ENCODE measurements around the gene SPATA17.
A peak's percentile ranks its signal among the peaks of the same experiment; 100 is the strongest.

SPATA17 gene

GRCh38 chr1:217627431-217627830, 3.7 kb upstream of the SPATA17 start:
- POLR2A ChIA-PET: interaction anchor here (0.6 kb wide), 1 partner anchor 554 kb away, joined by 4 read pairs; no protein-coding TSS in a partner anchor
- Histone ChIP-seq H3K27ac (ENCODE audit: extremely low read depth, low read depth, low read length) (no peak overlapping the region), H3K4me1 (ENCODE audit: control insufficient read depth, insufficient read depth, low read length) (peaks cover 5% of the 10 kb centered on the region), H3K4me3 (ENCODE audit: low read depth, low read length) (no peak overlapping the region), H3K9me3 (ENCODE audit: control insufficient read depth, insufficient read depth, low read depth, low read length) (no peaks in the 10 kb centered on the region), H3K36me3 (ENCODE audit: control insufficient read depth in 2 of 2, insufficient read depth in 1 of 2, low read length in 2 of 2) (no peaks in the 10 kb centered on the region)
- no peak for TF ChIP-seq ZNF175 (tag by site-specific recombination; IDR thresholded peaks at IDR 0.05)
- no peak for TF ChIP-seq ZNF558 (tag by site-specific recombination; IDR thresholded peaks at IDR 0.05)
- TF ChIP-seq GFI1B (tag by site-specific recombination; IDR thresholded peaks at IDR 0.05): no peak
- no peak for TF ChIP-seq BCL11B (tag by site-specific recombination; IDR thresholded peaks at IDR 0.05; ENCODE audit: low read depth)
- no peak for TF ChIP-seq PBX3 (CRISPR knock-in tag; IDR thresholded peaks at IDR 0.05)
- CTCF ChIA-PET: no interaction called here

DNA sequence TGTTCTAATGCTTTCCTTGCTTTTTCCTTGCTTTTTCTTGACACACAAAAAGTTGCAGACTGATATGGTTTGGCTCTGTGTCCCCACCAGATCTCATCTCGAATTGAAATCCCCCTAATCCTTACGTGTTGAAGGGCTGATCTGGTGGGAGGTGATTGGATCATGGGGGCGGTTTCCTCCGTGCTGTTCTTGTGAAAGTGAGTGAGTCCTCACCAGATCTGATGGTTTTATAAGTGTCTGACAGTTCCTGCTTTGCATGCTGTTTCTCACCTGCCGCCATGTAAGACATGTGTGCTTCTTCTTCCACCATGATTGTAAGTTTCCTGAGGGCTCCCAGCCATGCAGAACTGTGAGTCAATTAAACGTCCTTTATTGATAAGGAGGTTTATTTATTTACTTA, 11.3 kb downstream of the SPATA17 start:
- no peaks in the 10 kb centered on the region for H3K9me3 ChIP-seq (ENCODE audit: control insufficient read depth, insufficient read depth, low read depth, low read length)
- no peaks in the 10 kb centered on the region for H3K36me3 ChIP-seq (ENCODE audit: control insufficient read depth in 2 of 2, insufficient read depth in 1 of 2, low read length in 2 of 2)
- H3K4me1 ChIP-seq (ENCODE audit: control insufficient read depth, insufficient read depth, low read length): no peaks in the 10 kb centered on the region
- no peak overlapping the region for H3K4me3 ChIP-seq (ENCODE audit: low read depth, low read length)
- POLR2A ChIA-PET: no interaction called here
- H3K27ac ChIP-seq (ENCODE audit: extremely low read depth, low read depth, low read length): no peak overlapping the region
- CTCF ChIA-PET: no interaction called here
- no peak for TF ChIP-seq FEZF1 (tag by site-specific recombination; IDR thresholded peaks at IDR 0.05)
- no peak for TF ChIP-seq ZNF24 (tag by site-specific recombination; IDR thresholded peaks at IDR 0.05)
- TF ChIP-seq ZBTB10 (tag by site-specific recombination; IDR thresholded peaks at IDR 0.05): no peak
- TF ChIP-seq KLF7 (tag by site-specific recombination; IDR thresholded peaks at IDR 0.05; ENCODE audit: borderline replicate concordance): no peak
- no peak for TF ChIP-seq ZNF596 (tag by site-specific recombination; IDR thresholded peaks at IDR 0.05)
- no peak for TF ChIP-seq ZNF610 (tag by site-specific recombination; IDR thresholded peaks at IDR 0.05; ENCODE audit: borderline replicate concordance)
- no peak for TF ChIP-seq ZNF202 (tag by site-specific recombination; IDR thresholded peaks at IDR 0.05; ENCODE audit: borderline replicate concordance)

DNA sequence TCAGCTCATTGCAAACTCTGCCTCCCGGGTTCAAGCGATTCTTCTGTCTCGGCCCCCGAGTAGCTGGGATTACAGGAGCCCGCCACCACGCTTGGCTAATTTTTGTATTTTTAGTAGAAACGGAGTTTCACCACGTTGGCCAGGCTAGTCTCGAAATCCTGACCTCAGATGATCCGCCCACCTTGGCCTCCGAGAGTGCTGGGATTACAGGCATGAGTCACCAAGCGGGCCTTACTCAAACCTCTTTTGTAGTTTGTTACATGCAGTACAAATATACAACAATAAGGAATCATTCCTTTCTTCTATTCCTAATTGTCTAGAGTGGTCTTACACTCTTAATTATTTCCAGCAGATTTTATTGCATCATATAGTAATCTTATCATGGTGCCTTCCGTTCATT, 16.6 kb downstream of the SPATA17 start:
- ChIA-PET POLR2A (interaction anchor here (0.6 kb wide), 1 partner anchor 120 kb away, joined by 3 read pairs; no protein-coding TSS in a partner anchor), CTCF (no interaction called here)
- Histone ChIP-seq H3K4me3 (ENCODE audit: low read depth, low read length) (no peak overlapping the region), H3K27ac (ENCODE audit: extremely low read depth, low read depth, low read length) (no peak overlapping the region), H3K36me3 (ENCODE audit: control insufficient read depth in 2 of 2, insufficient read depth in 1 of 2, low read length in 2 of 2) (no peaks in the 10 kb centered on the region), H3K4me1 (ENCODE audit: control insufficient read depth, insufficient read depth, low read length) (no peaks in the 10 kb centered on the region), H3K9me3 (ENCODE audit: control insufficient read depth, insufficient read depth, low read depth, low read length) (no peaks in the 10 kb centered on the region)
- TF ChIP-seq ZNF654 (tag by site-specific recombination; IDR thresholded peaks at IDR 0.05; ENCODE audit: low read depth) (no peak), SCRT2 (tag by site-specific recombination; IDR thresholded peaks at IDR 0.05) (no peak), ELK4 (IDR thresholded peaks at IDR 0.05; ENCODE audit: borderline replicate concordance, low read depth, low read length) (no peak), ZNF146 (tag by site-specific recombination; IDR thresholded peaks at IDR 0.05) (no peak), GLIS1 (tag by site-specific recombination; IDR thresholded peaks at IDR 0.05) (peak; percentile 29; the same call in 1 of the 2 replicates), ZNF426 (tag by site-specific recombination; IDR thresholded peaks at IDR 0.05) (no peak), ZNF350 (tag by site-specific recombination; IDR thresholded peaks at IDR 0.05) (no peak), ZNF600 (tag by site-specific recombination; IDR thresholded peaks at IDR 0.05) (no peak), ZBTB10 (tag by site-specific recombination; IDR thresholded peaks at IDR 0.05) (no peak)
- TF ChIP-seq, protein P1, sequence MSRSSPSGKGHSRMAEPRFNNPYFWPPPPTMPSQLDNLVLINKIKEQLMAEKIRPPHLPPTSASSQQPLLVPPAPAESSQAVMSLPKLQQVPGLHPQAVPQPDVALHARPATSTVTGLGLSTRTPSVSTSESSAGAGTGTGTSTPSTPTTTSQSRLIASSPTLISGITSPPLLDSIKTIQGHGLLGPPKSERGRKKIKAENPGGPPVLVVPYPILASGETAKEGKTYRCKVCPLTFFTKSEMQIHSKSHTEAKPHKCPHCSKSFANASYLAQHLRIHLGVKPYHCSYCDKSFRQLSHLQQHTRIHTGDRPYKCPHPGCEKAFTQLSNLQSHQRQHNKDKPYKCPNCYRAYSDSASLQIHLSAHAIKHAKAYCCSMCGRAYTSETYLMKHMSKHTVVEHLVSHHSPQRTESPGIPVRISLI (tag by site-specific recombination; IDR thresholded peaks at IDR 0.05): no peak
- TF ChIP-seq, protein P2, sequence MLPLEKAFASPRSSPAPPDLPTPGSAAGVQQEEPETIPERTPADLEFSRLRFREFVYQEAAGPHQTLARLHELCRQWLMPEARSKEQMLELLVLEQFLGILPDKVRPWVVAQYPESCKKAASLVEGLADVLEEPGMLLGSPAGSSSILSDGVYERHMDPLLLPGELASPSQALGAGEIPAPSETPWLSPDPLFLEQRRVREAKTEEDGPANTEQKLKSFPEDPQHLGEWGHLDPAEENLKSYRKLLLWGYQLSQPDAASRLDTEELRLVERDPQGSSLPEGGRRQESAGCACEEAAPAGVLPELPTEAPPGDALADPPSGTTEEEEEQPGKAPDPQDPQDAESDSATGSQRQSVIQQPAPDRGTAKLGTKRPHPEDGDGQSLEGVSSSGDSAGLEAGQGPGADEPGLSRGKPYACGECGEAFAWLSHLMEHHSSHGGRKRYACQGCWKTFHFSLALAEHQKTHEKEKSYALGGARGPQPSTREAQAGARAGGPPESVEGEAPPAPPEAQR (tag by site-specific recombination; IDR thresholded peaks at IDR 0.05): no peak

All from HEK293 (cell line).